GM12878 (cell line): ENCODE measurements around the gene SLC39A7. TPM values are rescaled to one million over a fixed set of nuclear protein-coding genes. Genes with fewer than 3 reads are reported as not detected.

Experiments
- ATAC-seq: fragments of 200-7000 bp; cut with Tn5 transposase; 3 replicates; pipeline ENCODE4 v1.9.1; 2020; ENCODE audit warnings: mild to moderate bottlenecking, moderate library complexity
- BruUV-seq: library from RNA; stranded (reverse); fragments of 400-500 nt; replicated peaks from 2 replicates; lab custom pipeline; 2021; lab: Mats Ljungman, UMichigan
- CTCF ChIA-PET: fragments of 300-600 bp; sonication (Branson Sonifier 250); formaldehyde crosslinking; extraction: SDS; loops from one replicate; lab custom pipeline; 2021; ENCODE audit warnings: inconsistent platforms; lab: Yijun Ruan, JAX
- POLR2A ChIA-PET: fragments of 350-600 bp; formaldehyde crosslinking; extraction: SDS; loops from one replicate; lab custom pipeline; 2021; ENCODE audit warnings: inconsistent platforms; lab: Charles Lee
- RAD21 ChIA-PET: fragments of 300-600 bp; sonication (Branson Sonifier 250); formaldehyde crosslinking; loops from one replicate; lab custom pipeline; 2023; ENCODE audit warnings: antibody characterized with exemption; ENCODE audit not compliant: unreplicated experiment; lab: Charles Lee
- SMC1A ChIA-PET: fragments of 300-600 bp; sonication (Branson Sonifier 250); formaldehyde crosslinking; loops from one replicate; lab custom pipeline; 2023; ENCODE audit not compliant: unreplicated experiment, uncharacterized antibody; lab: Charles Lee
- DNase-seq: peaks from one replicate; pipeline ENCODE4 v3.0.0-alpha.2; 2011; ENCODE audit warnings: low read depth, low spot score
- FAIRE-seq: peaks from 3 replicates; lab custom pipeline; 2011; peaks lifted over from hg19 to GRCh38; lab: Jason Lieb, UNC
- H2AFZ ChIP-seq: 2 replicates; pipeline ENCODE4 v1.6.0; 2011; ENCODE audit warnings: low read depth, low read length, control low read depth; ENCODE audit not compliant: control insufficient read depth
- H3K27ac ChIP-seq: 2 replicates; pipeline ENCODE4 v1.5.1; 2011; ENCODE audit warnings: control low read depth; ENCODE audit not compliant: control insufficient read depth, insufficient read depth
- H3K27me3 ChIP-seq, 2 experiments: replicated peaks in 1 of 2; 2 replicates each; pipeline versions ENCODE4 v1.6.0 to v1.6.1; 2011; ENCODE audit warnings: low read length in 1 of 2; ENCODE audit not compliant: control insufficient read depth in 2 of 2, insufficient read depth in 2 of 2
- H3K36me3 ChIP-seq, 2 experiments: 2 replicates each; pipeline ENCODE4 v1.5.1; 2011; ENCODE audit warnings: low read length in 1 of 2; ENCODE audit not compliant: control insufficient read depth in 2 of 2, insufficient read depth in 2 of 2
- H3K4me1 ChIP-seq: 2 replicates; pipeline ENCODE4 v1.6.1; 2011; ENCODE audit warnings: mild to moderate bottlenecking, low read length, moderate library complexity, mixed read lengths; ENCODE audit not compliant: control insufficient read depth, insufficient read depth
- H3K4me2 ChIP-seq: 2 replicates; pipeline ENCODE4 v1.6.0; 2011; ENCODE audit warnings: control low read depth; ENCODE audit not compliant: control insufficient read depth, insufficient read depth
- H3K4me3 ChIP-seq: fragments of 200-600 bp; sonication (generic); 2 replicates; pipeline ENCODE4 v1.5.1; 2016
- H3K79me2 ChIP-seq: 2 replicates; pipeline ENCODE4 v1.6.0; 2011; ENCODE audit warnings: low read length; ENCODE audit not compliant: control insufficient read depth, insufficient read depth
- H3K9ac ChIP-seq: 2 replicates; pipeline ENCODE4 v1.8.0; 2011; ENCODE audit warnings: low read length, control low read depth, mixed read lengths; ENCODE audit not compliant: control insufficient read depth, insufficient read depth
- H3K9me3 ChIP-seq: replicated peaks from 3 replicates; pipeline ENCODE4 v1.5.1; 2011; ENCODE audit warnings: mild to moderate bottlenecking, low read length; ENCODE audit not compliant: control insufficient read depth, insufficient read depth
- H4K20me1 ChIP-seq: 2 replicates; pipeline ENCODE4 v1.6.0; 2011; ENCODE audit not compliant: control insufficient read depth, insufficient read depth
- ATF7 ChIP-seq: fragments of 450-650 bp; IDR thresholded peaks from 2 replicates; pipeline ENCODE4 v1.6.1; 2016; ENCODE audit warnings: low read depth, mild to moderate bottlenecking
- EGR1 ChIP-seq, 2 experiments: IDR thresholded peaks; 1 replicate in 1 of 2; 2 replicates in 1 of 2; pipeline ENCODE4 v1.6.1; 2011 to 2012; ENCODE audit warnings: low read depth in 2 of 2, low read length in 2 of 2, borderline replicate concordance in 1 of 2, mild to moderate bottlenecking in 1 of 2, moderate library complexity in 1 of 2
- ESRRA ChIP-seq: IDR thresholded peaks from 2 replicates; pipeline ENCODE4 v1.6.1; 2012; ENCODE audit warnings: mild to moderate bottlenecking, low read length, improper control_type of control experiment
- IKZF2 ChIP-seq, 2 experiments: fragments of 450-650 bp; IDR thresholded peaks; 2 replicates each; pipeline ENCODE4 v1.6.1; 2017; ENCODE audit warnings: mild to moderate bottlenecking in 2 of 2, moderate library complexity in 2 of 2
- KAT2A ChIP-seq: conservative IDR thresholded peaks from 2 replicates; pipeline ENCODE4 v1.6.1; 2011; ENCODE audit warnings: low read depth, low read length; ENCODE audit not compliant: control insufficient read depth
- MTA2 ChIP-seq: fragments of 450-650 bp; IDR thresholded peaks from 2 replicates; pipeline ENCODE4 v1.6.1; 2016; ENCODE audit warnings: low read depth, mild to moderate bottlenecking, moderate library complexity
- MTA3 ChIP-seq: IDR thresholded peaks from 2 replicates; pipeline ENCODE4 v1.6.1; 2012; ENCODE audit warnings: low read length, inconsistent platforms, borderline replicate concordance
- MXI1 ChIP-seq: fragments of 150-350 bp; IDR thresholded peaks from 2 replicates; pipeline ENCODE4 v1.6.1; 2011; ENCODE audit warnings: low read depth, mild to moderate bottlenecking, inconsistent platforms, low read length, improper control_type of control experiment
- MYB ChIP-seq: fragments of 150-350 bp; IDR thresholded peaks from 2 replicates; pipeline ENCODE4 v1.6.1; 2014; ENCODE audit warnings: mild to moderate bottlenecking, low read depth, low read length, borderline replicate concordance
- NR2F1 ChIP-seq: fragments of 450-650 bp; conservative IDR thresholded peaks from 2 replicates; pipeline ENCODE4 v1.6.1; 2017; ENCODE audit warnings: mild to moderate bottlenecking
- SIN3A ChIP-seq: IDR thresholded peaks from 2 replicates; pipeline ENCODE4 v1.6.1; 2012; ENCODE audit warnings: low read depth, low read length, improper control_type of control experiment
- SUZ12 ChIP-seq: fragments of 200-600 bp; sonication (generic); IDR thresholded peaks from one replicate; pipeline ENCODE4 v1.6.1; 2018; ENCODE audit warnings: antibody characterized with exemption, mild to moderate bottlenecking; ENCODE audit not compliant: unreplicated experiment
- TCF7 ChIP-seq: IDR thresholded peaks from 2 replicates; pipeline ENCODE4 v1.6.1; 2014; ENCODE audit warnings: antibody characterized with exemption, borderline replicate concordance
- USF2 ChIP-seq: IDR thresholded peaks from 2 replicates; pipeline ENCODE4 v1.6.1; 2011; ENCODE audit warnings: low read depth, low read length, improper control_type of control experiment, borderline replicate concordance
- YBX1 ChIP-seq: fragments of 450-650 bp; IDR thresholded peaks from 2 replicates; pipeline ENCODE4 v1.6.1; 2016; ENCODE audit warnings: antibody characterized with exemption
- ZNF24 ChIP-seq: fragments of 450-650 bp; IDR thresholded peaks from 2 replicates; pipeline ENCODE4 v1.6.1; 2017; ENCODE audit warnings: antibody characterized with exemption, mild to moderate bottlenecking
- ZNF384 ChIP-seq: IDR thresholded peaks from 2 replicates; pipeline ENCODE4 v1.6.1; 2012; ENCODE audit warnings: low read depth, mild to moderate bottlenecking, low read length, improper control_type of control experiment, borderline replicate concordance
- ZZZ3 ChIP-seq: IDR thresholded peaks from 2 replicates; pipeline ENCODE4 v1.6.1; 2011; ENCODE audit warnings: low read depth; ENCODE audit not compliant: control insufficient read depth, insufficient read length
- WGBS: methylation state at CpG from one replicate; pipeline ENCODE4 v1.1.6; 2016; ENCODE audit warnings: low lambda C conversion rate; ENCODE audit not compliant: insufficient replicate concordance, insufficient coverage; ENCODE audit errors: missing lambda C conversion rate; 5-methylcytosine and 5-hydroxymethylcytosine counted together
- in situ Hi-C: fragments of 300-500 bp; cut with MboI; formaldehyde crosslinking; loops from 9 replicates; pipeline ENCODE4 v1.14.3; 2018; ENCODE audit warnings: mixed read lengths
- intact Hi-C: fragments of 100-400 bp; cut with micrococcal nuclease; formaldehyde crosslinking; loops from one replicate; pipeline ENCODE4 v1.14.2; 2022; ENCODE audit not compliant: unreplicated experiment
- polyA plus RNA-seq, 11 experiments: library from polyadenylated mRNA; depleted of rRNA in 4 of 11; unstranded in 6 of 11; stranded (reverse) in 5 of 11; fragments of >200 nt; fragmentation: Nextera tagmentation in 4 of 11; fragmentation: Illumina TruSeq in 1 of 11; extraction: Ambion mirVana in 4 of 11; extraction: Trizol in 1 of 11; gene quantifications; 1 replicate in 1 of 11; 2 replicates in 10 of 11; pipeline versions ENCODE4 v1.2.1 to v1.2.3, GENCODE V29; 2011 to 2016; ENCODE audit warnings: inconsistent platforms in 2 of 11, missing spikeins in 2 of 11, low read depth in 1 of 11
- total RNA-seq, 4 experiments: library from RNA; depleted of rRNA in 3 of 4; stranded (reverse); fragments of >200 nt in 3 of 4; fragmentation: Illumina TruSeq in 1 of 4; extraction: Trizol in 1 of 4; gene quantifications; 2 replicates each; pipeline versions ENCODE4 v1.2.1 to v1.2.3, GENCODE V29; 2013 to 2021
- TF ChIP-seq, protein P1 (sequence below): IDR thresholded peaks from 2 replicates; pipeline ENCODE4 v1.6.1; 2011; ENCODE audit warnings: mild to moderate bottlenecking, low read depth, low read length, moderate library complexity; ENCODE audit not compliant: insufficient replicate concordance

SLC39A7 gene
- total and polyA plus RNA-seq, 10 of the 15 experiments (the other 5 are each of a cell fraction or from before 2014, with no cell fraction given): 7.3 to 63.1 (median 40.6) TPM

DNA sequence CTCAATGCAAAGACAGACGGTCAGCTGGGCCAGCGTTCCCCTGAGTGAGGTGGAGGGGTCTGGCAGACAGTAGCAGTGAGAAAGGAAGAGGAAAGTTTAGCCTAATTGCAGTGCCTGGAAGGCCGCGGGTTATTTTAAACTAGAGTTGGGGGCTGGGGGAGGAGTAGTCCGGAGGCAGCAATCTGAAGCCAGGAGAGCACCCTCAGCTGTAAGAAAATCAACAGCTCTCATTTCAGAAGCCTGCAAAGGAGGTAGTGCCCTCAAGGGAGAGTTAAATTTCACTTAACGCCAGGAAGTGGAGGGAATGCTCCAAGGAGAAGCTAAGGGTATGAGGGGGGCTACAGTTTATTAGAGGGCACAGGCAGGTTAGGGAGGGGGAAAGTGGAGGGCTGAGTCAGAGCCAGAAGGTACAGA lies 34.6 kb downstream of the SLC39A7 start:
- intact Hi-C loops: no loop called here
- Histone ChIP-seq H2AFZ (no peak overlapping the region), H3K4me2 (no peak overlapping the region), H3K9ac (no peak overlapping the region), H3K9me3 (no peaks in the 10 kb centered on the region), H3K4me1 (no peaks in the 10 kb centered on the region), H3K27ac (no peak overlapping the region), H3K79me2 (no peaks in the 10 kb centered on the region), H3K36me3 (no peaks in the 10 kb centered on the region), H4K20me1 (no peaks in the 10 kb centered on the region), H3K27me3 (peaks cover 2 to 3% of the 10 kb centered on the region in 2 experiments; a peak in 2 of 4 replicates), H3K4me3 (no peak overlapping the region)
- ChIA-PET RAD21 (interaction anchor here (2.6 kb wide), 1 partner anchor 14 kb away, joined by 6 read pairs; no protein-coding TSS in a partner anchor), SMC1A (no interaction called here), POLR2A (interaction anchor here (1.5 kb wide), 1 partner anchor 26 kb away, joined by 5 read pairs; the partner anchor contains the start of gene RING1), CTCF (interaction anchor here (0.6 to 1.8 kb wide), 3 partner anchors 13 to 109 kb away, joined by 3 to 6 read pairs (median 4); no protein-coding TSS in a partner anchor)
- in situ Hi-C loops: no loop called here
- TF ChIP-seq MYB (no peak), ZNF384 (no peak), SIN3A (no peak), KAT2A (no peak), SUZ12 (no peak), YBX1 (no peak), MTA2 (no peak), EGR1 (IDR thresholded peaks at IDR 0.05; ENCODE audit: borderline replicate concordance in 1 of 2, low read depth in 2 of 2, low read length in 2 of 2) (no peak), USF2 (no peak), TCF7 (no peak), ATF7 (no peak), ZZZ3 (no peak), MXI1 (no peak), MTA3 (no peak), ZNF24 (no peak), NR2F1 (no peak), IKZF2 (IDR thresholded peaks at IDR 0.05) (no peak), ESRRA (no peak)
- TF ChIP-seq, protein P1, sequence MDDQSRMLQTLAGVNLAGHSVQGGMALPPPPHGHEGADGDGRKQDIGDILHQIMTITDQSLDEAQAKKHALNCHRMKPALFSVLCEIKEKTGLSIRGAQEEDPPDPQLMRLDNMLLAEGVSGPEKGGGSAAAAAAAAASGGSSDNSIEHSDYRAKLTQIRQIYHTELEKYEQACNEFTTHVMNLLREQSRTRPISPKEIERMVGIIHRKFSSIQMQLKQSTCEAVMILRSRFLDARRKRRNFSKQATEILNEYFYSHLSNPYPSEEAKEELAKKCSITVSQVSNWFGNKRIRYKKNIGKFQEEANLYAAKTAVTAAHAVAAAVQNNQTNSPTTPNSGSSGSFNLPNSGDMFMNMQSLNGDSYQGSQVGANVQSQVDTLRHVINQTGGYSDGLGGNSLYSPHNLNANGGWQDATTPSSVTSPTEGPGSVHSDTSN: no peak
- BruUV-seq: no TSS peak
- no peak for FAIRE-seq
- DNase-seq: no peak
- ATAC-seq: no peak
- WGBS: 19% methylated on average over 6 of the region's 6 CpGs
